HEK293T (cell line): Measurements from ENCODE around the gene TANC1.
"Not testable (repeated sequence)": the region's sequence is repeated elsewhere in the genome, so short reads cannot be mapped to it uniquely, and the experiment has no call there.

Experiments used
- CTCF ChIA-PET: fragments of 350-600 bp; formaldehyde crosslinking; extraction: SDS; loops from one replicate; lab custom pipeline; 2021; ENCODE audit warnings: antibody characterized with exemption, inconsistent platforms; lab: Yijun Ruan, JAX
- POLR2A ChIA-PET: fragments of 350-600 bp; formaldehyde crosslinking; extraction: SDS; loops from one replicate; lab custom pipeline; 2020; ENCODE audit warnings: antibody characterized with exemption, inconsistent platforms; lab: Yijun Ruan, JAX
- DNase-seq: peaks from one replicate; pipeline ENCODE4 v3.0.0; 2012; ENCODE audit warnings: mixed read lengths; ENCODE audit errors: extremely low spot score
- ARNT ChIP-seq: fragments of 450-650 bp; IDR thresholded peaks from 2 replicates; pipeline ENCODE4 v1.6.1; 2017; ENCODE audit warnings: mild to moderate bottlenecking
- BHLHE40 ChIP-seq: fragments of 450-650 bp; IDR thresholded peaks from 2 replicates; pipeline ENCODE4 v1.6.1; 2016; ENCODE audit warnings: mild to moderate bottlenecking, moderate library complexity, borderline replicate concordance
- CTBP1 ChIP-seq: fragments of 450-650 bp; IDR thresholded peaks from 2 replicates; pipeline ENCODE4 v1.6.1; 2016; ENCODE audit warnings: borderline replicate concordance
- ELF4 ChIP-seq: fragments of 450-650 bp; IDR thresholded peaks from 2 replicates; pipeline ENCODE4 v1.6.1; 2017; ENCODE audit warnings: antibody characterized with exemption
- FOXA1 ChIP-seq: fragments of 450-650 bp; IDR thresholded peaks from 2 replicates; pipeline ENCODE4 v1.6.1; 2016; ENCODE audit warnings: mild to moderate bottlenecking
- FOXK2 ChIP-seq: fragments of 450-650 bp; IDR thresholded peaks from 2 replicates; pipeline ENCODE4 v1.6.1; 2016; ENCODE audit warnings: mild to moderate bottlenecking
- FOXM1 ChIP-seq: fragments of 450-650 bp; IDR thresholded peaks from 2 replicates; pipeline ENCODE4 v1.6.1; 2017; ENCODE audit warnings: mild to moderate bottlenecking, borderline replicate concordance
- HDGF ChIP-seq: fragments of 450-650 bp; IDR thresholded peaks from 2 replicates; pipeline ENCODE4 v1.6.1; 2017; ENCODE audit warnings: antibody characterized with exemption, borderline replicate concordance
- L3MBTL2 ChIP-seq: fragments of 450-650 bp; conservative IDR thresholded peaks from 2 replicates; pipeline ENCODE4 v1.6.1; 2016; ENCODE audit warnings: mild to moderate bottlenecking
- LEF1 ChIP-seq: fragments of 450-650 bp; IDR thresholded peaks from 2 replicates; pipeline ENCODE4 v1.6.1; 2017; ENCODE audit warnings: mild to moderate bottlenecking, borderline replicate concordance
- NFRKB ChIP-seq: fragments of 450-650 bp; IDR thresholded peaks from 2 replicates; pipeline ENCODE4 v1.6.1; 2016; ENCODE audit warnings: mild to moderate bottlenecking, moderate library complexity
- SP1 ChIP-seq: fragments of 450-650 bp; IDR thresholded peaks from 2 replicates; pipeline ENCODE4 v1.6.1; 2017
- SUZ12 ChIP-seq: fragments of 450-650 bp; IDR thresholded peaks from 2 replicates; pipeline ENCODE4 v1.6.1; 2016; ENCODE audit warnings: mild to moderate bottlenecking
- TARDBP ChIP-seq: fragments of 450-650 bp; IDR thresholded peaks from 2 replicates; pipeline ENCODE4 v1.6.1; 2016
- ZNF384 ChIP-seq: fragments of 450-650 bp; IDR thresholded peaks from 2 replicates; pipeline ENCODE4 v1.6.1; 2016
- TF ChIP-seq, protein P1 (sequence below): fragments of 450-650 bp; IDR thresholded peaks from 2 replicates; pipeline ENCODE4 v1.6.1; 2016

Gene TANC1

DNA sequence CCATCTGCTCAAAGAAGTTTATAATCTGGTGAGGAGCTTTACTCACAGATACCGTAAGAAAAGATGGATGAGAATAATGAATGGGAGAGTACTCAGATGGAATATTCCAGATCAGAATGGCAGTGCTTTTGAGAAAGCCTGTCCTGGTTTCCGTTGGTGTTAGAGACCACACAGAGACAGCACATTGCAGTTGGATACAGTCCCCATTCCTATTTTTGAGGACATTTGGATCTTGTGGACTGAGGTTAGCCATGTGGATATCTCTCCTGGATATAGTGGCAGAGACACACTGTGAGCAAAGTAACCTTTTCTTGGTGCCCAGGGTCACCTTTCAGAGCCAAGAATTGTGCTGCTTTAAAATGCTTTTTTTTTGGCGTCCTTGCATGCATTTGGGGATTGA, 63.7 kb downstream of the TANC1 start:
- ChIA-PET POLR2A (interaction anchor here (1.2 kb wide), 1 partner anchor 31 kb away, joined by 4 read pairs; no protein-coding TSS in a partner anchor), CTCF (interaction anchor here (1.1 kb wide), 1 partner anchor 87 kb away, joined by 3 read pairs; no protein-coding TSS in a partner anchor)
- no peak for TF ChIP-seq FOXM1
- TF ChIP-seq NFRKB = no peak
- no peak for TF ChIP-seq ARNT
- no peak for TF ChIP-seq HDGF
- no peak for TF ChIP-seq LEF1
- no peak for TF ChIP-seq BHLHE40
- no peak for TF ChIP-seq L3MBTL2
- TF ChIP-seq FOXK2 = no peak
- TF ChIP-seq SP1 = no peak
- TF ChIP-seq ELF4 = no peak
- TF ChIP-seq CTBP1 = no peak
- no peak for TF ChIP-seq SUZ12
- no peak for TF ChIP-seq FOXA1
- no peak for TF ChIP-seq TARDBP
- no peak for TF ChIP-seq ZNF384
- TF ChIP-seq, protein P1, sequence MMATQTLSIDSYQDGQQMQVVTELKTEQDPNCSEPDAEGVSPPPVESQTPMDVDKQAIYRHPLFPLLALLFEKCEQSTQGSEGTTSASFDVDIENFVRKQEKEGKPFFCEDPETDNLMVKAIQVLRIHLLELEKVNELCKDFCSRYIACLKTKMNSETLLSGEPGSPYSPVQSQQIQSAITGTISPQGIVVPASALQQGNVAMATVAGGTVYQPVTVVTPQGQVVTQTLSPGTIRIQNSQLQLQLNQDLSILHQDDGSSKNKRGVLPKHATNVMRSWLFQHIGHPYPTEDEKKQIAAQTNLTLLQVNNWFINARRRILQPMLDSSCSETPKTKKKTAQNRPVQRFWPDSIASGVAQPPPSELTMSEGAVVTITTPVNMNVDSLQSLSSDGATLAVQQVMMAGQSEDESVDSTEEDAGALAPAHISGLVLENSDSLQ = no peak
- DNase-seq = no peak

DNA sequence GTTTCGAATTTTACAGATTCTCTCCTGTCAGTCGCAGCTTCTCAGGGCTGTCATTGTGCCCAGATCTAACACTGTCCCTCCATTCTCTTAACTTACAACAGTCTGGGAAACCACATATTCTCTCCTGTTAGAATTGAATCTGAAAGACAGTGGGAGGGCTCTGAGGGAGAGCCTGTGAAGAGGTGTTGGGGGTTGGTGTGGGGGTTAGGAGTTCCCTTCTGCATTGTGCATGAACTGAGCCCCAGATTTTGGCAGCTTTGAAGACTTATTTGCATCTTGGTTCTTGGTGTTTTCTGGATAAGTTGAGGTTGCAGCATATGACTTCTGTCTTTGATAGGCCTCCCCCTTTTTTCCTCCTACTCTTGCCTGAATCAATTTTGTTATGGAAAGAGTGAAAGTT, 64.1 kb downstream of the TANC1 start:
- DNase-seq = no peak
- POLR2A ChIA-PET = no interaction called here
- CTCF ChIA-PET = interaction anchor here (1.1 kb wide), 1 partner anchor 86 kb away, joined by 3 read pairs; no protein-coding TSS in a partner anchor
- TF ChIP-seq HDGF (no peak), ZNF384 (no peak), SUZ12 (no peak), FOXM1 (no peak), NFRKB (no peak), ARNT (no peak)

DNA sequence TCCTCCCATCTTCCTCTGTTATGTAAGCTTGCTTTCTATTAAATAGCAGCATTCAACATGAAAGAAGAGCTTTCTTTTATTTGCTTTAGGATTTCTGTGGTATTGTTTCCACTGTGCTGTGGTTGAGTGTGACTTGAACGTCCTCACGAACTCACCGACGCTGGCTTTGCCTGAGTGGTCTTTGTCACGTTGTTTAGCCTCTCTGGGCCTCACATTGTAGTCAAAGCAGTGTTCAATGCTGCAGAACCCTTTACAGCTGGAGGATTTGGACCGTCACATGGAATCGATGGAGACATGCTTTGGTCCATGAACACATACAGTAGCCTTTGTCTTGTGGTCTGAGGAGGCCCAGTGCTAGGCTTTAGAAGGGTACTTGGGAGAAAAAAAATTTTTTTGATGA, 66.3 kb downstream of the TANC1 start:
- ChIA-PET POLR2A (interaction anchor here (0.6 kb wide), 1 partner anchor 149 kb away, joined by 3 read pairs; no protein-coding TSS in a partner anchor), CTCF (interaction anchor here (0.5 to 0.7 kb wide), 2 partner anchors 81 to 198 kb away, joined by 3 read pairs; no protein-coding TSS in a partner anchor)
- no peak for DNase-seq
- TF ChIP-seq NFRKB (no peak), FOXK2 (no peak), TARDBP (no peak), L3MBTL2 (no peak), BHLHE40 (no peak), LEF1 (no peak), CTBP1 (no peak), SP1 (no peak), HDGF (no peak), ARNT (no peak), FOXA1 (no peak), FOXM1 (no peak), ELF4 (no peak), SUZ12 (no peak), ZNF384 (no peak)
- TF ChIP-seq, protein P1 = no peak

DNA sequence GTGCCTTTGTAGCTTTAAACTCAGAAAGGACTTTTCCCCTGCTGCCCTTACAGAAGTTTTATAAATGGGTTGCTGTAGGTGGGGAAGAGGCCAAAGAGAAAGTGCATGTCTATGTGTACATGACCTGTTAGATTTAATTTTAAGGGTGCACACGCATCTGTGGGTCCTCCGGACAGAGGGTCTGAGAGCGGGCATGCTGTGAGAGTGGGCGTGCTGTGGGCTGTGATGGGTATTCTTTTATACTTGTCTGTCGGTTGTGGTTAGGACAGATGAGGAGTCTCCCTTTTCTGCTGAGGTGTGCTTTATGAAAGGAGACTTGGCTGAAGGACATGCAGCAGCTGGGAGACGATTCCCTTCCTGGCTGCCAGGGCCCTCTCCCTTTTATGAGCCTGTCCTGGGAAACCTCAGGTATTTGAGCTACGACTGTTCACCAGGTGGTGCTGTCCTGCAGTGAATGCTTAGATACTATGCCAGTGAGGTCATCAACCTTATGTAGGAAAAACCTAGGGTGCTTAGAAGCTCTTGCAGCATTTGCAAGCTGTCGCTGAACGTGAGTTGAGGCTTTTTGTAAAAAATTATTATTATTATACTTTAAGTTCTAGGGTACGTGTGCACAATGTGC, 67.5 kb downstream of the TANC1 start:
- ChIA-PET POLR2A (interaction anchor here (0.5 kb wide), 1 partner anchor 59 kb away, joined by 3 read pairs; no protein-coding TSS in a partner anchor), CTCF (interaction anchor here (0.6 to 1.5 kb wide), 5 partner anchors 9 to 904 kb away, joined by 3 to 9 read pairs (median 3); no protein-coding TSS in a partner anchor)
- TF ChIP-seq SP1 (no peak), NFRKB (no peak), ZNF384 (no peak), BHLHE40 (no peak), TARDBP (no peak), LEF1 (no peak), L3MBTL2 (no peak), SUZ12 (no peak), FOXA1 (no peak), ELF4 (no peak), FOXM1 (no peak), FOXK2 (no peak), CTBP1 (no peak), ARNT (no peak), HDGF (no peak)
- TF ChIP-seq, protein P1 = no peak
- no peak for DNase-seq

DNA sequence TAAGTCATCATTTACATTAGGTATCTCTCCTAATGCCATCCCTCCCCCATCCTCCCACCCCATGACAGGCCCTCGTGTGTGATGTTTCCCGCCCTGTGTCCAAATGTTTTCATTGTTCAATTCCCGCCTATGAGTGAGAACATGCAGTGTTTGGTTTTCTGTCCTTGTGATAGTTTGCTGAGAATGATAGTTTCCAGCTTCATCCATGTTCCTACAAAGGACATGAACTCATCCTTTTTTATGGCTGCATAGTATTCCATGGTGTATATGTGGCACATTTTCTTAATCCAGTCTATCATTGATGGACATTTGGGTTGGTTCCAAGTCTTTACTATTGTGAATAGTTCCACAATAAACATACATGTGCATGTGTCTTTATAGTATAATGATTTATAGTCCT, 68.0 kb downstream of the TANC1 start:
- POLR2A ChIA-PET, DNase-seq: not testable (repeated sequence)
- CTCF ChIA-PET = interaction anchor here (0.6 to 1.5 kb wide), 4 partner anchors 8 to 903 kb away, joined by 3 to 9 read pairs (median 4); no protein-coding TSS in a partner anchor

DNA sequence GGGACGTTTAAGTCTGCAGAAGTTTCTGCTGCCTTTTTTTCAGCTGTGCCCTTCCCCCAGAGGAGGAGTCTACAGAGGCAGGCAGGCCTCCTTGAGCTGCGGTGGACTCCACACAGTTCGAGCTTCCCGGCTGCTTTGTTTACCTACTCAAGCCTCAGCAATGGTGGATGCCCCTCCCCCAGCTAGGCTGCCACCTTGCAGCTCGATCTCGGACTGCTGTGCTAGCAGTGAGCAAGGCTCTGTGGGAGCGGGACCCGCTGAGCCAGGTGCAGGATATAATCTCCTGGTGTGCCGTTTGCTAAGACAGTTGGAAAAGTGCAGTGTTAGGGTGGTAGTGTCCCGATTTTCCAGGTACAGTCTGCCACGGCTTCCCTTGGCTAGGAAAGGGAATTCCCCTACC, 72.9 kb downstream of the TANC1 start:
- POLR2A ChIA-PET, CTCF ChIA-PET, DNase-seq: not testable (repeated sequence)
